CD4-positive, alpha-beta T cell treated with Interleukin-15 for 4 hours (primary cell): Measurements from ENCODE around the gene TMEM263.

ENCODE experiments used
- DNase-seq: peaks from one replicate; pipeline ENCODE4 v3.0.0-alpha.2; 2020; ENCODE audit warnings: low spot score

Gene TMEM263

GRCh38 chr12:106950591-106950990 is 5.1 kb upstream of the TMEM263 start:
- DNase-seq = no peak

- DNase-seq = no peak
These were observed 2.1 kb upstream of the TMEM263 start for GRCh38 chr12:106953352-106954250.

GRCh38 chr12:106954462-106955376 is 988 bp upstream of the TMEM263 start:
- no peak for DNase-seq

- peak; percentile 36 for DNase-seq
These were observed 406 bp downstream of the TMEM263 start for GRCh38 chr12:106956048-106956578.

- no peak for DNase-seq
These were observed 1.9 kb downstream of the TMEM263 start for GRCh38 chr12:106957583-106957982.

GRCh38 chr12:106960443-106960842 is 4.7 kb downstream of the TMEM263 start:
- no peak for DNase-seq

GRCh38 chr12:106962286-106962685 is 6.6 kb downstream of the TMEM263 start:
- DNase-seq = no peak

- DNase-seq = no peak
These were observed 8.8 kb downstream of the TMEM263 start for GRCh38 chr12:106964526-106964925.

- DNase-seq = no peak
These were observed 15.4 kb downstream of the TMEM263 start for GRCh38 chr12:106971065-106971464.

GRCh38 chr12:106973545-106973944 is 17.8 kb downstream of the TMEM263 start:
- no peak for DNase-seq

- no peak for DNase-seq
These were observed 18.8 kb downstream of the TMEM263 start for GRCh38 chr12:106974511-106974910.

GRCh38 chr12:106975098-106975497 is 19.4 kb downstream of the TMEM263 start:
- no peak for DNase-seq

GRCh38 chr12:106975993-106976658 is 20.4 kb downstream of the TMEM263 start:
- no peak for DNase-seq

GRCh38 chr12:106976668-106977067 is 21.0 kb downstream of the TMEM263 start:
- no peak for DNase-seq

GRCh38 chr12:106978035-106978800 is 22.5 kb downstream of the TMEM263 start:
- no peak for DNase-seq

GRCh38 chr12:106980944-106981343 is 25.2 kb downstream of the TMEM263 start:
- no peak for DNase-seq

GRCh38 chr12:106981788-106982187 is 26.1 kb downstream of the TMEM263 start:
- DNase-seq = no peak

GRCh38 chr12:106982229-106982628 is 26.5 kb downstream of the TMEM263 start:
- no peak for DNase-seq

- peak; percentile 6 for DNase-seq
These were observed 29.0 kb downstream of the TMEM263 start for GRCh38 chr12:106984588-106985137.

GRCh38 chr12:106985479-106985878 is 29.8 kb downstream of the TMEM263 start:
- DNase-seq = no peak

GRCh38 chr12:106986135-106986534 is 30.4 kb downstream of the TMEM263 start:
- DNase-seq = no peak
